NCI-H2196 treated with DMSO at 0.1 percent for 48 hours (cell line): Measurements from ENCODE around the gene SLC5A11.
"Not testable (repeated sequence)": the region's sequence is repeated elsewhere in the genome, so short reads cannot be mapped to it uniquely, and the experiment has no call there.

Experiments
- DNase-seq: peaks from one replicate; lab custom pipeline; 2025; ENCODE audit not compliant: unreplicated experiment; lab: John Stamatoyannopoulos, UW

SLC5A11 gene

GRCh38 chr16:24856871-24857270, 11.1 kb downstream of the SLC5A11 start:
- DNase-seq = not testable (repeated sequence)

DNA sequence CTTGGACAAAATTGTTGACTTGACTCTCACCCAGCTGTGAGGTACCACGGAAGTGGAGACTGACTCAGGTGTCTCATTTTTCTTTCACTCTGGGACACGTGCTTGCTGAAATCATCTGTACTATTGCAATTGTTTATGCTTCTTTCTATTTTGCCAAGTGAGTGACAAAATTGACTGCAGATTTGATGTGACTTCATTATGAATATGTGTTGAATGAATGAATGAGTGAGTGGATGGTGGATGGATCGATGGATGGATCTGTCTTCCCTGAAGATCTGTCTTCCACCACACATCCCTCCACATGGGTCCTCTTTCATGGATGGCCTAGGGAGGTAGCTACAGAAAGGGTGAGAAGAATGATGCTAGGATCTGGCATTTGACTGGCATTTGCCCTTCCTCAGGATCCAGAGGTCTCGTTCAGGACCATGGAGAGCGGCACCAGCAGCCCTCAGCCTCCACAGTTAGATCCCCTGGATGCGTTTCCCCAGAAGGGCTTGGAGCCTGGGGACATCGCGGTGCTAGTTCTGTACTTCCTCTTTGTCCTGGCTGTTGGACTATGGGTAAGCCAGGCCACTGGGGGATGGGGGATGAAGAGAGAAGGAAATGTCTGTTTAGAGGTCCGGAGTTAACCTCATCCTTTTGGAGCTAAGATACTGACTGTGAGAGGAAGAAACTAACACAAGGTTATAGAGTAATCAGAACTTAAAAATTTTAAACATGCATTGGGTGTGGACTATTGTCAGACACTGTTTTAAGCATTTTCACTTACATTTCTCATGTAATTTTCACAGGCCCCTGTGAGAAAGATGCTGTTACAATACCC, 12.7 kb downstream of the SLC5A11 start:
- no peak for DNase-seq

DNA sequence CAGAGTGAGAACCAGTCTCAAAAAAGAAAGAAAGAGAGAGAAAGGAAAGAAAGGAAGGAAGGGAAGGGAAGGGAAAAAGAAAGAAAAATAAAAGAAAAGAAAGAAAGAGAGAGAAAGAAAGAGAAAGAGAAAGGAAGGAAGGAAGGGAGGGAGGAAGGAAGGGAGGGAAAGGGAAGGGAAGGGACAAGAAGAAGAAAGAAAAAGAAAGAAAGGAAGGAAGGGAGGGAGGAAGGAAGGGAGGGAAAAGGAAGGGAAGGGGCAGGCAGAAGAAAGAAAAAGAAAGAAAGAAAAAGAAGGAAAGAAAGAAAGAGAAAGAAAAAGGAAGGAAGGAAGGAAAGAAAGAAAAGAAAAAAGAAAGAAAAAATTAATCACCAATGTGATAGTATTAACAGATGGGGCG, 15.7 kb downstream of the SLC5A11 start:
- no peak for DNase-seq

DNA sequence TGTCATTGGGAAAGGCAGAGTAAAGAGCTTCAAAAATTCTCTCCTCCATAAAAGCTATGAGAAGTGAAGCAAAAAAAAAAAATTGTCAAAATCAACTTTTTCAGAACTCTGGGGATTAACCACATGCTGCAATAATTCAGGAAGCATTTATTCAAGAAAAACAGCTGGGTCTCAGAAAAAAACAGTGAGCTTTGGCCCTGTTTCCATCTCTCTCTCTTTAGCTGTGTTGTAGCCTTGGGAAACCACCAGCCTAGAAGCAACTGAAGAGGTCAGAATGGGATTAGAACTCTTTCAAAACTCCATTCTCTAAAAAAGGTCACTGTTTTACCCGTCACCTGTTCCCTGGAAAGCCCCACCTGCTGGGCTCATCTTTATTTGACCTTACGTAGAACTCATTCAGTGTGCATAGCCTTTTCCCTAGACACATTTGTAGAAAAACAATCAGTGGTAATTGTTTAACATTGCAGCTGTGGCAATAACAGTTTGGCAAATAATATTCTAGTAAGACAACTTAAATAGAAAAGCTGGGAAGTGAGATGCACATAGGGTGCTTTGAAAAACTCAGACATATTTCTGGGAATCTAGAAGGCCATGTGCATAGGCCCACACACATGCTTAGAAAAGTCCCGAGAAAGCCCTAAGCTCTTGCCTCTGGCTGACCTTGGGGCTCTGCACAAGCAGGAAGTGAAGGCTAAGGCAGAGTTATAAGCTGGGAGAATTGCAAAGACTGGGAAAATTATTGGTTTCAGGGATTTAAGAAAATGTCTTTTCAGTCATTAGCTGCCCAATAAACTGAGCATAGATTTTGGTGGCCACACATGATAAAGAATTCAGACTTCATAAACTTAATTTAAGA, 18.0 kb downstream of the SLC5A11 start:
- DNase-seq = no peak

- no peak for DNase-seq
Measured at GRCh38 chr16:24869033-24869432, 23.3 kb downstream of the SLC5A11 start.

DNA sequence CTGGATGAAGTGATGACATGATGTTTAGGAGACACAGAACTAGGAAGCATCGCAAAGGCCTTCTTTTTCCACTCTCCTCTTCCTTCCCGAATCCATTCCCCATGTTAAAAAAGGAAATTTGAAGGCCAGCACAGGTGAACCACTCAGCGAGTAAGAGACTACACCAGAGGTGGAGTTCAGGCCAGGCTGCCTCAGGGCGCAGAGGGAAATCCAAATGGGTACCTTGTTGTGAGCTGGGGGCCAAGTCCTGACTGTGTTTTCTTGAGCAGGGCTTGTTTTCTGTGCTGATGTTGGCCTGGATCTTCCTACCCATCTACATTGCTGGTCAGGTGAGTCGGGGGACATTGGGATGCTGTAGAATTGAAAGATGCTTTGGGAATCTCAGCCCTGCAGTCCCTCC, 26.1 kb downstream of the SLC5A11 start:
- DNase-seq = no peak

- DNase-seq = no peak
Measured at GRCh38 chr16:24873028-24873427, 27.3 kb downstream of the SLC5A11 start.

DNA sequence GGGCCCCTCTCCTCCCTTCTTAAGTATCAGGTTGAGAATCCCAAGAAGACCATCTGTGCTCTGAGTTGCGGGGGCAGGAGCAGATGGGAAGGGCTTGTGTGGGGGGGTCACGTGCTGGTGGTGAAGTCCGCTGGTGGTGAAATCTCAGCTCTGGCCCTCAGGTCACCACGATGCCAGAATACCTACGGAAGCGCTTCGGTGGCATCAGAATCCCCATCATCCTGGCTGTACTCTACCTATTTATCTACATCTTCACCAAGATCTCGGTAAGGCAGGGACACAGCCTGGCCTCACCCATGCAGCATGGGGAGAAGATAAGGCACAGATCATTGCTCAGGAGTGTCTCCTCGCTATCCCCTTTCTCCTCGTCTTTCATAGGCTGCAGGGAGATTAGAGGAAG, 29.7 kb downstream of the SLC5A11 start:
- DNase-seq = no peak

DNA sequence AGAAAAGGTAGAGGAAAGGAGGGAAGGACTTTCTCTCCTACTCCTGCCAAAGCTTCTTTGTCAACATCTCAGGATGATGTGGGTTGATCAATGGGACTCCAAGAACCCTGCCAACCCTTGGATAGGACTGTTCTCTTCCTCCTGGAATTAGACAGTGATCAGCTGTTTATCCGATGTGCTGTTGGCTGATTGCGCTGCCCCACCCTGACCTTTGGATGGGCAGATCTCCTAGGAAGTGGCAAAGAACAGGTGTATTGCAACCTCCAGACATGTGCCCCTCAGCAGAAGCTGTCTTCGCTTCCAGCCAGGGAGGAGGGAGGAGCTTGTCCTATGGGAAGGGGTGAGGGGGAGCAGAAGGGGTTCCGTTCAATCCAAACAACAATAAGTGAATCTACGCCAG, 30.5 kb downstream of the SLC5A11 start:
- DNase-seq = no peak

DNA sequence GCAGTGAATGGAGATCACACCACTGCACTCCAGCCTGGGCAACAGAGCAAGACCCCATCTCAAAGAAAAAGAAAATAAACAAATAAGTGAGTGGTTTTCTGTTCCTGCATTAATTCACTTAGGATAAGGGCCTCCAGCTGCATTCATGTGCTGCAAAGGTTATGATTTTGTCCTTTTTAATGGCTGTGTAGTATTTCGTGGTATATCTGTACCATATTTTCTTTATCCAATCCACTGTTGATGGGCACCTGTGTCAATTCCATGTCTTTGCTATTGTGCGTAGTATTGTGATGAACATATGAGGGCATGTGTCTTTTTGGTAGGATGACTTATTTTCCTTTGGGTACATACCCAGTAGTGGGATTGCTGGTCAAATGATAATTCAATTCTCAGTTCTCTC, 33.9 kb downstream of the SLC5A11 start:
- DNase-seq = no peak

- DNase-seq = no peak
Measured at GRCh38 chr16:24883714-24884151, 38.0 kb downstream of the SLC5A11 start.

DNA sequence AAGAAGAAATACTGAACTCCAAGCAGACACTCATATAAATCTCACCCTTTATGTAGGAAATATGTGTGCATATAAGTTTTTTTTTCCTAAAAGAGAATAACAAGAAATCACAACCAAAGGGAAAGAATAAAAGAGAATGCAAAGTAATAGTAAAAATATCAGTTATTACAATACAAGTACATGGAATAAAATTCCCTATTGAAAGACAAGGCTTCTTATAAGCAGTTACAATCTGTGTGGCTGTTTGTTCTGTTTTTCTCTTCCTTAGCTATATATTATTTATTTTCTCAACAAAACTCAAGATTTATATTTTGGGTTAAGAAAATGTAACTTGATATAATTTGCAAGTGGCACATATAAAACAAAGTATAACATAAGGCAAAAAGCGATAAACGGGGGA, 41.7 kb downstream of the SLC5A11 start:
- DNase-seq = no peak

- no peak for DNase-seq
Measured at GRCh38 chr16:24890746-24891145, 45.0 kb downstream of the SLC5A11 start.

DNA sequence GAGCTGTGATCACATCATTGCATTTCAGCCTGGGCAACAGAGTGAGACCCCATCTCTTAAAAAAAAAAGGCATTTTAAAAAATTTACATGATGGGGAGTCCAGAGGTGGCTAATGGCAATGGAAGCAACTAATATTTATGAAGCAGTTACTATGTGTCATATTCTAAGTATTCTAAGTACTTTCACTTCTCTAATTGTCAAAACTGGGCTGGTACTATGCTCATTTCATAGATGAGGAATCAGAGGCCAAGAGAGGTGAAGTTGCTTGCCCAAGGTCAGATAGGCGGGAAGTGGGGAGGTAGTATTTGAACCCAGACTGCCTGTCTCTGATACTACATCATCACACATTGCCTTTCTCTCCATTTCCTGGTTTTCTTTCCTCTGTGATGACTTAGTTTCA, 50.7 kb downstream of the SLC5A11 start:
- DNase-seq = no peak

GRCh38 chr16:24897522-24897921, 51.8 kb downstream of the SLC5A11 start:
- DNase-seq = not testable (repeated sequence)

- DNase-seq = no peak
Measured at GRCh38 chr16:24900230-24900629, 54.5 kb downstream of the SLC5A11 start.

- DNase-seq = no peak
Measured at GRCh38 chr16:24906199-24906808, 60.5 kb downstream of the SLC5A11 start.

GRCh38 chr16:24906901-24907300, 61.1 kb downstream of the SLC5A11 start:
- no peak for DNase-seq

DNA sequence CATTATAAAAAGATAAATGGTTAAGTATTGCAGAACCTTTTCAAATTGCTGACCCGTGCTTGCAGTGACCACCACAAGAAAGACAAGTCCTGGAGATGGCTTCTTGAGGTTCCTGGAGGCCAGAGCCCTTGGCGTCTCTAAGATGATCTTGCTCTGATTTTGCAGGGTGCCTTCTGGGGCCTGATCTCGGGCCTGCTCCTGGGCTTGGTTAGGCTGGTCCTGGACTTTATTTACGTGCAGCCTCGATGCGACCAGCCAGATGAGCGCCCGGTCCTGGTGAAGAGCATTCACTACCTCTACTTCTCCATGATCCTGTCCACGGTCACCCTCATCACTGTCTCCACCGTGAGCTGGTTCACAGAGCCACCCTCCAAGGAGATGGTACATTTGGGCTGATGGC, 63.0 kb downstream of the SLC5A11 start:
- DNase-seq = no peak

- DNase-seq = no peak
Measured at GRCh38 chr16:24909856-24910255, 64.1 kb downstream of the SLC5A11 start.

DNA sequence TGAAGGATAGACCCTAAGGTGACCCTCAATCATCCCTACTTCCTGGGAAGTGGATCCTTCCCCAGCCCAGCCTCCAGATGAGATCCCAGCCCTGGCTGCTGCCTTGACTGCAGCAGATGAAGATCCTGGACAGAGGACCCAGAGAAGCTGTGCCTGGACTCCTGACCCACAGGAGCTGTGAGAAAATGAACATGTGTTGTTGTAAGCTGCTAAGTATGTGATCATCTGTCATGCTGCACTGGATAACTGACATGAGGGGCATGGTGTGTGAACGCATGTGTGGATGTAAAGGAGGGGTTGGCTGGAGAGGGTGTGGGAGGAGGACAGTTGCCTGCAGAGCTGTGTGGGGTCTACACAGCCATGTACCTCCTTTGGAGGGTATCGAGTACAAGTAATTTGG, 69.3 kb downstream of the SLC5A11 start:
- DNase-seq = no peak

DNA sequence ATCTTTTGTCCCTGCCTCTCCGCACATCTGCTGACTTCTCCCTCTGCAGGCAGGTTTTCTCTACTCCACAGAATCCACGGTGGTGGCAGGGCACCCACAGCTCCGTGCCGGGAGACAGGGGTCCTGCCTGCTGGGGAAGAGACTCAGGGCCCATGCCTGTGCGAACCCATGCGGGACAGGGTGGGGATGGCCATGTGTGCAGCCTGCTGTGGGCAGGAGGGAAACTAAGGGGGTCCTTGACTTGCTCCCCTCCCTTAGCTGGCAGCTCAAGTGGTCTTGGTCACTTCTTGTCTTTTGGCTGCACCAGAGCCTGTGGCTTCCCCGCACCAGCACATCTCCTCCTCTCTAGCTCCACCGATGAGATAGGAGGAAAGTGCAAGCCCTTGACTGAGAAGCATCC, 69.8 kb downstream of the SLC5A11 start:
- DNase-seq = no peak
